ENCODE results near the gene DNAH11.

GRCh38 chr7:21850531-21851285 is 307.9 kb downstream of the DNAH11 start:
- TF ChIP-seq, protein P1, sequence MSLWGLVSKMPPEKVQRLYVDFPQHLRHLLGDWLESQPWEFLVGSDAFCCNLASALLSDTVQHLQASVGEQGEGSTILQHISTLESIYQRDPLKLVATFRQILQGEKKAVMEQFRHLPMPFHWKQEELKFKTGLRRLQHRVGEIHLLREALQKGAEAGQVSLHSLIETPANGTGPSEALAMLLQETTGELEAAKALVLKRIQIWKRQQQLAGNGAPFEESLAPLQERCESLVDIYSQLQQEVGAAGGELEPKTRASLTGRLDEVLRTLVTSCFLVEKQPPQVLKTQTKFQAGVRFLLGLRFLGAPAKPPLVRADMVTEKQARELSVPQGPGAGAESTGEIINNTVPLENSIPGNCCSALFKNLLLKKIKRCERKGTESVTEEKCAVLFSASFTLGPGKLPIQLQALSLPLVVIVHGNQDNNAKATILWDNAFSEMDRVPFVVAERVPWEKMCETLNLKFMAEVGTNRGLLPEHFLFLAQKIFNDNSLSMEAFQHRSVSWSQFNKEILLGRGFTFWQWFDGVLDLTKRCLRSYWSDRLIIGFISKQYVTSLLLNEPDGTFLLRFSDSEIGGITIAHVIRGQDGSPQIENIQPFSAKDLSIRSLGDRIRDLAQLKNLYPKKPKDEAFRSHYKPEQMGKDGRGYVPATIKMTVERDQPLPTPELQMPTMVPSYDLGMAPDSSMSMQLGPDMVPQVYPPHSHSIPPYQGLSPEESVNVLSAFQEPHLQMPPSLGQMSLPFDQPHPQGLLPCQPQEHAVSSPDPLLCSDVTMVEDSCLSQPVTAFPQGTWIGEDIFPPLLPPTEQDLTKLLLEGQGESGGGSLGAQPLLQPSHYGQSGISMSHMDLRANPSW (CRISPR knock-in tag; IDR thresholded peaks at IDR 0.05), result no peak
- no peak for TF ChIP-seq CTCF (IDR thresholded peaks at IDR 0.05 in 2 of 3, conservative IDR thresholded peaks at IDR 0.05 in 1 of 3; ENCODE audit: insufficient read depth in 2 of 3, low read depth in 1 of 3, low read length in 3 of 3)
- TF ChIP-seq ZNF280B (CRISPR knock-in tag; IDR thresholded peaks at IDR 0.05), result no peak
- no peak for TF ChIP-seq SAFB (IDR thresholded peaks at IDR 0.05; ENCODE audit: borderline replicate concordance, low read depth, low read length)

Data from K562 (cell line).